Measurements from ENCODE around the gene HHAT.

- TF ChIP-seq EP300 (IDR thresholded peaks at IDR 0.05) (no peak), CTCF (IDR thresholded peaks at IDR 0.05) (no peak)
Observed at GRCh38 chr1:210446479-210446878, 117.8 kb downstream of the HHAT start.
